ENCODE data around the gene FLNB.
A peak's percentile ranks its signal among the peaks of the same experiment; 100 is the strongest.

FLNB gene

GRCh38 chr3:58008141-58009025 is at the start of gene FLNB:
TSS of gene FLNB (plus strand) at chr3:58008422. CDS start at chr3:58008565, 143 bp downstream.
- peak; percentile 97 for DNase-seq (ENCODE audit: insufficient read length, low spot score)
- no peak for FAIRE-seq

DNA sequence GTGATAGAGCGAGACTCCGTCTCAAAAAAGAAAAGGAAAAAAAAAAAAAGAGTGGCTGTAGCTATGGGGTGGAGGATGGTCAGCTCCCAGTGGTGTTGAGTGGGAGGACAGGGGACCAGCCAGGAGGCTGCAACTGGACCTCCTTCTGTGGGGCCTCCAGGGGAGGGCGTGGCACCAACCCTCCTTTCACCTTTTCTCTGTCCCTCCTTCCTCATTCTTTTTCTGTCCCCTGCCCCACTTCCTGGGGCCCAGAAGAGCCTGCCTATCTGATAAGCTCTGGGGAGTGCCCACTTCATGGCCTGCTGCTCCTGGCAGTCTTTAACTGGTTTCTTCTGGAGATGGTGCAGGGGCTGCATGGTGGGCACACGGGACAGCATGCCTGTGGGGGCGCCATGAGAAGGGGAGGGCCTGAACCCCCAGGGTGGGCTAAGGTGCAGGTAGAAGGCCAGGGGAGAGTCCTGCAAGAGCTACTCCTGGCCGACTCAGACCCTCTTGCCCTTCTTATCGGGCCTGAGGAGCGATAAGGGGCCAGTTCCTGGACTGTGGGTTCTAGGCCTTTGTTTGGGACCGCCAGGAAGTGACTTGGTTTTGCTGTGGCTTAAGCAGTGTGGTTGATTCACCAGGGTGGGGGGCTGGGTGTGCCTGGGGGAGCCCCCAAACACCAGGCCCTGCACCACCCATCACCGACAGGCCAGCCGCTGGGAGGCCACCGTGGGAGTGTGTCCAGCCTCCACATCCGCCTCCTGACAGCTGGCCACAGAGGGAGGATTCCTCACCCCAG is 49.4 kb upstream of the FLNB start:
- FAIRE-seq = no peak

DNA sequence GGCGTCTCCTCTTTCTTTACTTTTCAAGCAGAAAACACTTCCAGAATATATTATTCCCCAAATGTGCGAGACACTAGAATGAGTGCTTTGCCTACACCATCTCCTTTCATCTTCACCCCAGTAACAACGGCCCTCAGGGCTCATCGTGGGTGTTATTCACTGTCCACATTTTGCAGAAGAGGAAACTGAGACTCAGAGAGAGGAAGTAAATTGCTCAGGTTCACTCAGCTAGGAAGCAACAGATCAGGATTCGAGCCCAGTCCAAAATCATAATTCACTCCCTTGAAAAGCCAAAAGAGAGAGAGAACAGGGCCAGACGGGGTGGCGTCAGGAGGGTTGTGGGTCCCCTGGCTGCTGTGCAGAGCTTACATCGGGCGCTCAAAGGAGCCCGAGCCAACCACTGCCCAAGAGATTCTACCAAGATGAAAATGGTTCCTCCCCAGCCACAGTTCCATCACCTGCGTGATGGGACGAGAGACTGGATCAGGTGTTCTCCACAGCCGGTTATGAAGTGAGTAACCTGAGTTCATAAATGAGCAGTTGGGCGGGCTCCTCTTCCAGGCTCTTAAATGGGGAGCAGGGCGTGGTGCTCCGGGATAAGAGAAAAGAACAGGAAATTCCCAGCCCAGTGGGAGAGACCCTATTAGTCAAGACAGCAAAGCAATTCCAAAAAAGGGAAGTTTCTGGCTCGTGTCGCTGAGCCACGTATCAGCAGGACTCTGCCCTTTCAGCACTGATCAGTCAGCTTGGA is 48.6 kb upstream of the FLNB start:
- no peak for FAIRE-seq
- DNase-seq (ENCODE audit: insufficient read length, low spot score) = no peak

More for the DNA sequence above, 49.4 kb upstream of the FLNB start:
- DNase-seq (ENCODE audit: insufficient read length, low spot score) = no peak

GRCh38 chr3:57960174-57960505 is 48.1 kb upstream of the FLNB start:
- no peak for FAIRE-seq
- DNase-seq (ENCODE audit: insufficient read length, low spot score) = no peak

GRCh38 chr3:57961177-57961827 is 46.9 kb upstream of the FLNB start:
- no peak for DNase-seq (ENCODE audit: insufficient read length, low spot score)
- FAIRE-seq = no peak

GRCh38 chr3:57961828-57962447 is 46.3 kb upstream of the FLNB start:
- DNase-seq (ENCODE audit: insufficient read length, low spot score) (no peak), FAIRE-seq (no peak)

GRCh38 chr3:57962448-57962834 is 45.8 kb upstream of the FLNB start:
- DNase-seq (ENCODE audit: insufficient read length, low spot score) (no peak), FAIRE-seq (no peak)

GRCh38 chr3:57963811-57964346 is 44.3 kb upstream of the FLNB start:
- no peak for FAIRE-seq
- no peak for DNase-seq (ENCODE audit: insufficient read length, low spot score)

DNA sequence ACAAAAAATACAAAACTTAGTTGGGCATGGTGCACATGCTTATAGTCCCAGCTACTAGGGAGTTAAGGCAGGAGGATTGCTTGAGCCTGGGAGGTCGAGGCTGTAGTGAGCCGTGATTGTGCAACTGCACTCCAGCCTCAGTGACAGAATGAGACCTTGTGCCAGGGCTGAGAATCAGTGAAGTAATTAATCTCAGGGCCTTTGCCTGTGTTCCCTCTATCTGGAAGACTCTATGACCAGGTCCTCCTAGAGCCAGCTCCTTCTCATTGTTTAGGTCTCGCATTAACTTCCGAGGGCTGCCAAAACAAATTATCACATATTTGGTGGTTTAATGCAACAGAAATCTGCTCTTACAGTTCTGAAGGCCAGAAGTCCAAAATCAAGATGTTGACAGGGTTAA is 41.4 kb upstream of the FLNB start:
- no peak for FAIRE-seq

DNA sequence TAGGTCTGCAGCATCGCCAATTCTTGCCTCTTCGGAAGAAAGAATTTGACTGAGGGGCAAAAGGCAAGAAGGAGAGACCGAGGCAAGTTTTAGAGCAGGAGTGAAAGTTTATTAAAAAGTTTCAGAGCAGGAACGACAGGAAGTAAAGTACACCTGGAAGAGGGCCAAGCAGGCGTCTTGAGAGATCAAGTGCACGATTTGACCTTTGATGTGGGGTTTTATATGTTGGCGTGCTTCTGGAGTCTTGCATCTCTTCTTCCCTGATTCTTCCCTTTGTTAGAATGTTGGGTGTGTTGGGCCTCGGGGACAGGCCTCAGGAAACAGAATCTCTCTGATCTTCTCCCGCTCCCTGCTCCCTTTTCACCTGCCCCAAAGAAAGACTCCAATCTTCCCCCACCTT is 40.6 kb upstream of the FLNB start:
- DNase-seq (ENCODE audit: insufficient read length, low spot score) = no peak
- FAIRE-seq = no peak

More for the DNA sequence above, 41.4 kb upstream of the FLNB start:
- DNase-seq (ENCODE audit: insufficient read length, low spot score) = no peak

DNA sequence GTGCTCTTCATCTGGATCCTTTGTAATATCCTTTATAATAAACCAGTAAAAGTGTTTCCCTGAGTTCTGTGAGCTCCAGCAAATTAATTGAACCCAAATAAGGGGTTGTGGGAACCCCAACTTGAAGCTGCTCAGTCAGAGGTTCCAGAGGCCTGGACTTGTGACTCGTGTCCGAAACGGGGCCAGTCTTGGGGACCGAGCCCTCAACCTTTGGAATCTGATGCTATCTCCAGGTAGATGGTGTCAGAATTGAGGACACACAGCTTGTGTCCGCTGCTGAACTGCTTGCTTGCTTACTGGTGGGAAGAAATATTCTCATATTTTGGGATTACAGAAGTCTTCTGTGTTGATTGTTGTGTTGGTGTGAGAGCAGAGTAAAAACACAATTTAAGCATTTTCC is 39.7 kb upstream of the FLNB start:
- DNase-seq (ENCODE audit: insufficient read length, low spot score) = no peak

GRCh38 chr3:57971975-57972374 is 36.2 kb upstream of the FLNB start:
- DNase-seq (ENCODE audit: insufficient read length, low spot score) (no peak), FAIRE-seq (no peak)

More for the DNA sequence above, 39.7 kb upstream of the FLNB start:
- FAIRE-seq = no peak

GRCh38 chr3:57972531-57973111 is 35.6 kb upstream of the FLNB start:
- FAIRE-seq = no peak

GRCh38 chr3:57973715-57974477 is 34.3 kb upstream of the FLNB start:
- FAIRE-seq (no peak), DNase-seq (ENCODE audit: insufficient read length, low spot score) (no peak)

More at GRCh38 chr3:57972531-57973111, 35.6 kb upstream of the FLNB start:
- DNase-seq (ENCODE audit: insufficient read length, low spot score) = no peak

DNA sequence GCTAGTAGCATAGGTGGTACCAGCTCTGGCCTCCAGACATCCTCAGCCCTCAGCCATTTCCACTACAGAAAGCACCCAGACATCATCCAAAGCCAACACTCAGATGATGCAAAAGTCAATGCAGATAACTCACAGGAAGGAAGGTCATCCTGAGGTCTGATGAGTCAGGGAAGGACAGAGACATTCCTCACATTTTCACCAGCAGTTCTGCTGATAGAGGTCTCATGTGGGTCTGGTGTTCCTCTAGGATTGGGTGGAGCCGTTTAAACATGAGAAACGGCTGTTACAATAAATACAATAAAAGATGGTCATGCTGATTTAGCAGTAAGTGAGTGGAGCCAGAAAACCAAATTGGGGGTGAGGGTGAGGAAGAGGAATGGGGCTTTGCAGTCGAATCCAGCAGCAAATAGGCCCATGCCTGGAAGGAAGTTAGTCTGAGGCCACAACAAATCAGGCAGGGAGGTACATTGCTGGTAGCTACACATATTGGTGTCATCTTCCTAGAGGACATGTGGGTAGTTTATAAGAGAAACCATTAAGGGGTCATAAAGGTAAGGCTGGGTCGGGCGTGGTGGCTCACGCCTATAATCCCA is 33.3 kb upstream of the FLNB start:
- no peak for FAIRE-seq
- no peak for DNase-seq (ENCODE audit: insufficient read length, low spot score)

- DNase-seq (ENCODE audit: insufficient read length, low spot score) (no peak), FAIRE-seq (no peak)
These were observed 30.4 kb upstream of the FLNB start for GRCh38 chr3:57977818-57978235.

GRCh38 chr3:57978316-57978715 is 29.9 kb upstream of the FLNB start:
- DNase-seq (ENCODE audit: insufficient read length, low spot score) (no peak), FAIRE-seq (no peak)

DNA sequence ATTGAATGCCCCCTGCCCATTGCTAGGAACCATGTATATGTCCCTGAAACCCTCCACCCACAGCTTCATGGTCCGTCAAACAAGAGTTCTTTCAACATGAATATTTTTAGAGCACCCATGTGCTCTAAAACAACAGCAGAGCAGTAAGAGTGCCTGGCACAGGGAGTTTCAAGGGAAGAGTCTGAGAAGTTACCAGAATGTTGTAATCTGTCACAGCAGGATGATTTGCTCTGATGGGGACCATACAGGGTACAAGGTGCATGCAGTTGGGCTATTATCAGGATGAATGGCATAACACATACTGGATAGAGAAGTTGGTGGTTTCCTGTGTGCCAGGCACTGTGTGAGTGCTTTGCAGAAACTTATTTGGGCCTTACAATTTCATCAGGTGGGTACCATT is 27.8 kb upstream of the FLNB start:
- DNase-seq (ENCODE audit: insufficient read length, low spot score) = no peak
- no peak for FAIRE-seq

All from GM19239 (cell line).